ENCODE results near the gene PIR.

Gene PIR

GRCh38 chrX:15514279-15514678 is 21.1 kb upstream of the PIR start (continued):
- no peak for TF ChIP-seq ZSCAN4 (tag by site-specific recombination; IDR thresholded peaks at IDR 0.05)

- CTCF ChIA-PET: interaction anchor here (0.8 to 3.2 kb wide), 3 partner anchors 14 to 56 kb away, joined by 3 to 14 read pairs (median 3); no protein-coding TSS in a partner anchor
Measured at GRCh38 chrX:15512401-15512965, 19.4 kb upstream of the PIR start.

More at GRCh38 chrX:15512401-15512965, 19.4 kb upstream of the PIR start:
- POLR2A ChIA-PET: no interaction called here
- H3K9me3 ChIP-seq (ENCODE audit: control insufficient read depth, insufficient read depth, low read depth, low read length): no peaks in the 10 kb centered on the region
- no peak overlapping the region for H3K27ac ChIP-seq (ENCODE audit: extremely low read depth, low read depth, low read length)
- H3K4me1 ChIP-seq (ENCODE audit: control insufficient read depth, insufficient read depth, low read length): no peaks in the 10 kb centered on the region
- TF ChIP-seq AEBP2 (tag by site-specific recombination; IDR thresholded peaks at IDR 0.05; ENCODE audit: borderline replicate concordance): no peak
- TF ChIP-seq ZFP69B (tag by site-specific recombination; IDR thresholded peaks at IDR 0.05): no peak
- no peak for TF ChIP-seq ZNF596 (tag by site-specific recombination; IDR thresholded peaks at IDR 0.05)
- TF ChIP-seq KLF7 (tag by site-specific recombination; IDR thresholded peaks at IDR 0.05; ENCODE audit: borderline replicate concordance): no peak
- TF ChIP-seq ZBTB20 (tag by site-specific recombination; IDR thresholded peaks at IDR 0.05): no peak
- TF ChIP-seq ZNF391 (tag by site-specific recombination; IDR thresholded peaks at IDR 0.05; ENCODE audit: borderline replicate concordance, low read depth): no peak
- TF ChIP-seq INSM2 (tag by site-specific recombination; IDR thresholded peaks at IDR 0.05): no peak
- TF ChIP-seq ZNF518A (tag by site-specific recombination; conservative IDR thresholded peaks at IDR 0.05; ENCODE audit: low read depth): no peak
- H3K36me3 ChIP-seq (ENCODE audit: control insufficient read depth in 2 of 2, insufficient read depth in 1 of 2, low read length in 2 of 2): no peaks in the 10 kb centered on the region
- no peak overlapping the region for H3K4me3 ChIP-seq (ENCODE audit: low read depth, low read length)

All from HEK293 (cell line).